GM21717 (cell line): ENCODE measurements around the gene HTATSF1.

Experiments used
- ATAC-seq: cut with Tn5 transposase; IDR thresholded peaks from one replicate; pipeline ENCODE4 v1.9.1; 2021; ENCODE audit warnings: mild to moderate bottlenecking, moderate library complexity; ENCODE audit not compliant: unreplicated experiment

HTATSF1 gene, protein sequence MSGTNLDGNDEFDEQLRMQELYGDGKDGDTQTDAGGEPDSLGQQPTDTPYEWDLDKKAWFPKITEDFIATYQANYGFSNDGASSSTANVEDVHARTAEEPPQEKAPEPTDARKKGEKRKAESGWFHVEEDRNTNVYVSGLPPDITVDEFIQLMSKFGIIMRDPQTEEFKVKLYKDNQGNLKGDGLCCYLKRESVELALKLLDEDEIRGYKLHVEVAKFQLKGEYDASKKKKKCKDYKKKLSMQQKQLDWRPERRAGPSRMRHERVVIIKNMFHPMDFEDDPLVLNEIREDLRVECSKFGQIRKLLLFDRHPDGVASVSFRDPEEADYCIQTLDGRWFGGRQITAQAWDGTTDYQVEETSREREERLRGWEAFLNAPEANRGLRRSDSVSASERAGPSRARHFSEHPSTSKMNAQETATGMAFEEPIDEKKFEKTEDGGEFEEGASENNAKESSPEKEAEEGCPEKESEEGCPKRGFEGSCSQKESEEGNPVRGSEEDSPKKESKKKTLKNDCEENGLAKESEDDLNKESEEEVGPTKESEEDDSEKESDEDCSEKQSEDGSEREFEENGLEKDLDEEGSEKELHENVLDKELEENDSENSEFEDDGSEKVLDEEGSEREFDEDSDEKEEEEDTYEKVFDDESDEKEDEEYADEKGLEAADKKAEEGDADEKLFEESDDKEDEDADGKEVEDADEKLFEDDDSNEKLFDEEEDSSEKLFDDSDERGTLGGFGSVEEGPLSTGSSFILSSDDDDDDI

DNA sequence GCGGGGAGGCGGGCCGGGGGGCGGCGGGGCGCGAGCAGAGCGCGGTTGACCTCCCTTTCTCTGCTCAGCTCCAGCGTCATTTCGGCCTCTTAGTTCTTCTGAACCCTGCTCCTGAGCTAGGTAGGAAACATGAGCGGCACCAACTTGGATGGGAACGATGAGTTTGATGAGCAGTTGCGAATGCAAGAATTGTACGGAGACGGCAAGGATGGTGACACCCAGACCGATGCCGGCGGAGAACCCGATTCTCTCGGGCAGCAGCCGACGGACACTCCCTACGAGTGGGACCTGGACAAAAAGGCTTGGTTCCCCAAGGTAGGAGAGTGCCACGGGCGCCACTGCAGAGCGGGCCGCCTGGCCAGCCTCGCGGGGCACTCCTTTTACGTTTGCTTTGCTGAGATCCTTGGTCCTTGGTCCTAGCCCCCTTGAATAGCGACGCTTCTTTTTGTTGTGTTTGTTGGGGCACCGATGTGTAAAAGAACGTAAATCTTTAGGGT, at the start of gene HTATSF1:
Gene HTATSF1 (plus strand): TSS at position 37 of the 497 bp plus-strand sequence. CDS start 93 bp downstream, at position 130.
- ATAC-seq = peak; percentile 17

DNA sequence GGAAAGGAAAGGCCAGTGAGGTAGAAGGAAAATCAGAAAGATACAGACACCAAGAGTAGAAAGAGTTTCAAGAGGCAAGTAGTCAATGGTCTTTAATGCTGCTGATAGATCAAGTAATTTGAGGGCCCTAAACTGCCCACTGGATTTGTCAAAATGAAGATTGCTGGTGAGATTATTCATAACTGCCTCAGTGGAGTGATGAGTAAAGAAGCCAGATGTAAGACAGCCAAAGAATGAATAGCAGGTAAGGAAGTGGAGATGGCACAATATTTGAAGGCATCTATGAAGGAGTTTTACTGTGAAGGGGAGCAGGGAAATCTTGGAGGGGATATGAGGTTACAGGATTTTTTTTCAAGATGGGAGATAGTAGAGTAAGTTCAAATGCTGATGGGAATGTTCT, 49.4 kb upstream of the HTATSF1 start:
- no peak for ATAC-seq

DNA sequence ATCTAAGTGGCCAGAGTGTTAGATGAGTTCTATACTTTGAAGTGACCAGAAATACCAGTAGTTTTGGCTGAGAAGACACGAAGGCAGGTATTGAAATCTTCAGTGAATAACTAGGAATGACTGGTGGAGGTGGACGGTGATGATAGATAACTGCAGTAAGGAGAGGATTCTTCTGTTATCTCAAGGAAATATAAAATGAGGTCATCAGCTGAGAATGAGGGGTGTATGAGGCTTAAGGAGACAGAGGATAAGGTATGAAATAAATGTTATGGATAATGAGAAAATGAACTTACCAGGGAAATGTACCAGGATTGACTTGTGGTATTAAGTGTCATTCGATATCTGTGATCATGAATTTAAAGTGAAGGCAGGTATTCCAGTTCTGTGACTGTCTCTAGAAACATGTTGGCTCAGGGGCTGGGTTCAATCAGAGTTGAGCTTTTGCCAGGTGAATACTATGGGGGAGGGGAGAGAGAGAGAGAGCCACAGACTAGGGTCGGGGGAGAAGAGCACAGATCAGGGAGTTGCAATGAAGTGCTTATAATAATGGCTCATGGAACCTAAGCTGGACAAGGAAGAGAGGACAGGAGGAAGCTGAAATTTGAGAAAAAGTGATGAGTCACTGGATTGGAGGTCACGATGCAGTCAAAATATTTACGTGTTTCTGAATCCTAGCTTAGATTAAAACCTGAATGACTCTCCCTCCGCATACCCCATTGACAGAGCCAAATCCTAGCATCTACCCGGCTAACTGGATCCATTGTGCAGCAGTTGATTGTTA, 47.2 kb upstream of the HTATSF1 start:
- no peak for ATAC-seq

DNA sequence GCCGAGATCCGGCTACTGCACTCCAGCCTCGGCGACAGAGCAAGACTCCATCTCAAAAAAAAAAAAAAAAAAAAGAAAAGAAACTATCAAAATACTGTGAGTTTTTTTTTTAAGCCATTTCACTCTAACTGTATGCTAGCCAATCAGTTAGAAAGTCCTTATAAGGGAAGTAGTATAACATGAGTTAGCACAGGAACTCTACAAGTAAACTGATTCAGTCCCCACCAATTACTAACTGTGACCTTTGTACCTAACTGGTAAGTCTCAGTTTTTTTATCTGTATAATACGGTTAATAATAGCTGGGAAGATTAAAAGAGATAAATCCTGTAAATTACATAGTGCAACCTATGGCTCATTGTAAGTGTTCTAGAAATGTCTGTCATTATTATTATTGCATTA, 44.8 kb upstream of the HTATSF1 start:
- ATAC-seq = no peak

DNA sequence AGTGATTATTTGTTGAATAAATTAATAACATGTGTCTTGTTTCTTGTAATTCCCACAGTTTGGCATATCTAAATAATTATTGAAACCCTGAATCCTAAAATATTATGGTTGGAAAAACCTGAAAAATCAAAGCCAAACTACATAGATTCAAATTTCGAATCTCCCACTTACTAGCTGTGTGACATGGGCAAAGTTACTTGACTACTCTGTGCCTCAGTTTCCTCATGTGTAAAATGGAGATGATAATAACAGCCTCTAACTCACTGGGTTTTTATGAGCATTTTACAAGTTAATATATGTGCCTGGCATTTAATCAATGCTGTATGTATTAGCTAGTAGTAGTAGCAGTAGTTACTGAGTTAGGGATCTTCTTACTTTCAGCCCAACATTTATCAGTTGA, 44.3 kb upstream of the HTATSF1 start:
- ATAC-seq = no peak

DNA sequence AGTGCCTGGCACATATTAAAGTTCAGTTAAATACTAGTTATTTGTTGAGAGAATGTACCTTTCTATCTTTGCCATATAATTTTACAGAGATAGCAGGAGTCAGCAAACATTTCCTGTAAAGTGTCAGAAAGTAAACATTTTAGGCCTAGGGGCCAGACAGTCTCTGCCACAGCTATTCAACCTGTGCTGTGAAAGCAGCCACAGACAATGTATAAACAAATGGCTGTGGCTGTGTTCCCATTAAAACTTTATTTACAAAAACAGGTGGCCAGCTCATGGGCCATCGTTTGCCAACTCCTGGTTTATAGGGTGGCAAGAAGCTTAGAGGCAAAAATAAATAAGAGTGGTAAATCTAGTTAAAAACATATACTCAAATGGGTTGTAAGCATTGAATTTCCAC, 43.6 kb upstream of the HTATSF1 start:
- no peak for ATAC-seq

DNA sequence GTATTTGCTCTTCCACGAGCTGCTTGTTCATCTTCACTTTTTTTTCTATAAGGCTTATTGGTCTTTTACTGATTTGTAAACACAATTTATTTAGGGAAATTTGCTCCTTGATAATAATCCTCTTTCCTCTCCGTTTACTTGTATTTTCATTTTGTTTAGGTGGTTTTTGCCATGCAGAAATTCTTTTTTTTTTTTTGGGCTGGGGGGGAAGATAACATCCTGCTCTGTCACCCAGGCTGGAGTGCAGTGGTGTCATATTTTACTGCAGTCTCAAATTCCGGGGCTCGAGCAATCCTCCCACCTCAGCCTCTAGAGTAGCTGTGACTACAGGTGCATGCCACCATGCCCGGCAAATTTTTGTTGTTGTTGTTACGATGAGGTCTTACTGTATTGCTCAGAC, 41.3 kb upstream of the HTATSF1 start:
- no peak for ATAC-seq

DNA sequence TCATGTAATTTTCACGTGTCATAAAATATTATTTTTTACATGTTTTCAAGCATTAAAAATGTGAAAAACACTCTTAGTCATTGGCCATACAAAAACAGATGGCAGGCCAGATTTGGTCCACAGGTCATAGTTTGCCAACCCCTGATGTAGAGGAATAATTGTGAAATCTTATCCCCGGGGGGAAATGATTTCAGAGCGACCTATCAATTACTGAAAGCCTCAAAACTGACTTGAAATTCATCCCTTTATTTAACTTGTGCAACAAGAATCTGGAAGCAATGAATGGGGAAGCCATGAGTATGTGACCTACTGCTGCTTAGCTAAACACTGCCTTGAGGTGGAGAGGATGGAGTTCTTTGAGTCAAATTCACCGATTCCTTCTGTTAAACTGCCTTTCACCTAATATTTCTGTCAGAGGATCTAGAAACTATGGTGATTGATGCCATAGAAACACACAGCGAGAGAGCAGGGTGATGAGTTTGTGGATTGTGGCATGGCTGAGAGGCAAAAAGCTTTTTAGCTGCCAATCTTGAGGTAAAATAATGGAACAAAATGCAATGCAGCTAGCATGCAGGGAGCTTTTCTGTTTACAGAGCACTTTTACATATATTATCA, 40.0 kb upstream of the HTATSF1 start:
- ATAC-seq = no peak

DNA sequence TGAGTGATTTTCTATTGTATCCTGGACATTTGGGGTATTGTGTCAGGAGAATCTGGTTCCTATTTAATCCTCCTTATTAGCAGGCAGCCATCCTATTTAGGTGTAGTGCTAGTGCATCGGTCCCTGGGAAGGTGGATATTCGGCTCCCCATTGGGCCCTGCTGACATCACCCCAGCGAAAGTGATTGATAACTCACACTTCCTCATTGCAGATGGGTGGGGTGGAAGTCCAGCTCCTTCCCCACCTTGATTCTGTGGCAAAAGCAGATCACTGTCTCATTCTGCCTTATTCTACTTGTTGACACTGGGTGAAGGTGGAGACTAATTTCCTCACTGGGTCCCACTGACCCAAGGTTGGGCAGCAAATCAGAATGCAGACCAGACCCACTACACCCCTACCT, 32.8 kb upstream of the HTATSF1 start:
- ATAC-seq = no peak

DNA sequence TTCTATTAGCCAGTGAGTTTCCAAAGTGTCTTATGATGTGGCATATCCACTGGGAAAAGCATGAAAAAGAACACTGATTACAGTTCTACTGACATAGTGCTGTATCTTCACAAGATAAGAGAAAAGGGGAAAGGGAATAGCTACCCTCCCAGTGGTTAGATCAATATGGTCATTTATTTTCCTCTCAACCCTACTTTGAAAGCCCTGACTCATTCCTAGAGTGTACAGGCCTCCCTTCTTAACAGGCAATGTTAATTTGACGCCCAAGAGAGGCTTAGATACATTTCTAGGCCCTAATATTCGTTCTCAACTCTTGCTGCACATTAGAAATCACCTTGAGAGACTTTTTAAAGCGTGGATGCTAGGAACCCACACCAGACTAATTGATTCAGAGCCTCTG, 30.1 kb upstream of the HTATSF1 start:
- ATAC-seq = no peak

DNA sequence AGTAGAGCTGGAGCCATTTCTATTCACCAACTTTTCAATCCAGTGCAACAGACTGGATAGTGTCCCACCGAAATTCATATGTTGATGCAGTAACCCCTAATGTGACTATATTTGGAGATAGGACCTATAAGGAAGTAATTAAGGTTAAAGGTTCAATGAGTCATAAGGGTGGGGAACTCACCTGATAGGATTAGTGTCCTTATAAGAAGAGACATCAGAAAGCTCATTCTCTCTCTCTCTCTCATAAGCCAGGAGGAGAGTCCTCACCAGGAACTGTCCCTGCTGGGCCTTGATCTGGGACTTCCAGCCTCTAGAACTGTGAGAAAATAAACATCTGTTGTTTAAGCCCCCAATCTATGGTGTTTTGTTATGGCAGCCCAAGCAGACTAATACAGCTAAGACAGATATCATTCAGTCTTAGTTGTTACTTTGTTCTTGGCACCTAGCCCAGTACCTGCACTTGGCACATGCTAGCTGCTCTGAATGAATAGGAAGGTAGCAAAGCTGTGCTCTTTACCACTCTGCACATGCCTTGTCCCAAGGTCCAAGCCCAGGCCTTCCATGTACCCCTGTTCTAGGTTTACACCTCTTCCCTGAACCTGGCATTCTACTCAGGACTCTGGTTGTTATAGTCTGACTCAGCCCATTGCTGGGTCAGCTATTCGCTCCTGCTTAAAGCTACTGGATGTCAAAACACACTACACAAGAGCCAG, 28.8 kb upstream of the HTATSF1 start:
- no peak for ATAC-seq

DNA sequence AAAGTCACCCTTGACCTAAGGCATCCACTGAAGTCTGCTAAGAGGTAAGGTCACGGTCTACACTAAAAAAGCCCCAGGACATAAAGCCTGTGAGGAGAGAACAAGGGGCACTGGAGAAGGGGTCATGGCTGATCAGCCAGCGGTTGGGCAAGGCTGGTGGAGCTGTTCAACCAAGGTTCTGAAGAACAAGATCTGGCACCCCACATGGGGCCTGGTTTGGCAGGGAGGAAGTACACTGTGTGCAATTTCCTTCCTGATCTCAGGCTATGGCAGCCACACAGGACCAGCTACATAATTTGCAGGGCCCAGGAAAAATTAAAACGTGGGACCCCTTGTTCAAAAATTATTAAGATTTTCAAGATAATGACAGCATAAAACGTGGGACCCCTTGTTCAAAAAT, 23.7 kb upstream of the HTATSF1 start:
- no peak for ATAC-seq

DNA sequence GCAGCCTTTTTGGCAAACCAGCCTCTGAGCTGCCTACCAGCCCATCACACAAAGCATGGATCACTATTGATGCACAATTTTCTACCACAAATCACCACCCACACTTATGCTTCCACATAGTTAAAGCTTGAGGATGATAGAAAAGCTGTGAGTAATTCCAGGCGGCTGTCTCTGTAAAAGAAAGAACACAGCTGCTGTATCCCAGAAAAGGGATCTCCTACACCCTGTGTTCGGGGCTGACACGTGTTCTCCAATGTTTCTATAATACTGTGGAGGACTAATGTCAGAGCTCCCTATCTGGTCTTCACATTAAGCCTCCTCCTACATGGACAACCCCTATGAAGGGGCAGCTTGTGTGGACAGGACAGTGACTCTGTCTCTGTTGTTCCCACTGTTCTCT, 22.2 kb upstream of the HTATSF1 start:
- no peak for ATAC-seq

DNA sequence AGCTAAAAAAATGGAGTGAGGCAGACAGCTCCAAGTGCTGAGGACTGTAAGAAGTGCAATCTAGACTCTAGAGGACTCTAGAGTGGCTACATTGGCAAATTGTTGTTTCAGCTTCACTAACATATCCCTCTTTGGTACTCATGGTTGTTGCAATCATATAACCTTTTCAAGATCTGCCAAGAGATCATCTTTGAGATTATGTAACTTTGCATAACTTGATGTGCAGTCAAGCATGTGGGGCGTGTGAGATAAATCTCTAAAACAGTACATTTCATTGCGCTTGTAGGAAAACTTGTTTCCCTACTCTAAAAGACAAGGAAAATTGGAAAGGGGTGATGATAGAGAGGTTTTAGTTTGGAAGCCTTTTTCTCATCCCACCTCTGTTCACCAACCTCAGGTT, 20.9 kb upstream of the HTATSF1 start:
- no peak for ATAC-seq

DNA sequence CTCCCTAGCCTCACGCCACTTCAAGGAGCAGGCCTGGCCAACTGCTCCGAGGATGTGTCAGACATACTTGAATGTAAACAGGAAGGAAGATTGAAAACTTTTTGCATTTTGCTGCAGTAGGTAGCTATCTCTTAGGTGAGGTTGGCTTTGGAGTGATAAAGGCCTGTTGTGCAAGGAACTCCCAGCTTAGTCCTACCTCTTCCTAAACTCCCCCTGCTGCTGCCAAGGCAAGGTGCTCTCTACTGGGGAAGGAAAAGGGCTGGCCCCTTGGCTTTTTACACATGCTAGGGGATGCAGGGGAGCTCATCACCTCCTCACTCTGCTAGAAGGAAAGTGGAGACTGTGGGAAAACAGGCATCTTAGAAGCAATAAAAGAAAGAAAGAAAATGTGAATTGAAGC, 20.4 kb upstream of the HTATSF1 start:
- no peak for ATAC-seq

DNA sequence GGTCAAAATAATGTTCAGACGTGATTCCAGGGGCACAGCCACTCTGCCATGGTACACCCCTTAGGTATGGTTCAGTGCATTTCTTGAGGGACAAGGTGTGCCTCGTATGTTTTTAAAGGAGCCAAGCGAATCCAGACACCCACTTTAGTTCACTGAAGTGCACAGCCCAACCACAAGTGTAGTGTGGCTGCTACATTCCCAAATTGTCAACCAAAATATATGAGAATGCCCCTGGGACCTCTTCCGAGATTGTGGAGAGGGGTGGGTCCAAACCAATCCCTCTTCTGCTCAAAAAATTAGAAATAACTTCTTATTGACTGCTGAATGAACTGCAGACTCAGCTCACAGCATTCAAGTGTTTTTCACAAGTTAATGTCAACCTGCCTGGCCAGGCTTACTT, 17.0 kb upstream of the HTATSF1 start:
- ATAC-seq = no peak

DNA sequence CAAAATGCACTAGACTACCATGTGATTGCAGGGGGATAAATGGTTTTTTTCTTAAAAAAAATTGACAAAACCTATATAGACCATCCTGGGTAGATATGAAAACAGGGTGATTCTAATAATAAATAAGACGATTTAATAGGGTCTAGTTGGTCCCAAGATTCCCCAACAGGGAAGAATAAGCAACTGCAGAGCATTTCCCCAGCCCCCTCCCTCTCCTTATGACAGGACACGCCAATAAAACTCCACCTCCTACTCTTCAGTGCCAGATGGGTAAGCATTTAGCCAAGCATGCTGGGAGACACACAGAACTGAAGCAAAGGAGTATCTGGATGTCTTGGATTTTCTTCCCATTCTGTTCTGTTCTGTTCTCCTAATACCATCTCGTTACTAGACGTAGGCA, 9.7 kb upstream of the HTATSF1 start, which contains the start of gene BRS3:
Gene BRS3 (plus strand): TSS at position 301 of the 400 bp plus-strand sequence. CDS start 168 bp downstream, outside the sequence.
- ATAC-seq = no peak

DNA sequence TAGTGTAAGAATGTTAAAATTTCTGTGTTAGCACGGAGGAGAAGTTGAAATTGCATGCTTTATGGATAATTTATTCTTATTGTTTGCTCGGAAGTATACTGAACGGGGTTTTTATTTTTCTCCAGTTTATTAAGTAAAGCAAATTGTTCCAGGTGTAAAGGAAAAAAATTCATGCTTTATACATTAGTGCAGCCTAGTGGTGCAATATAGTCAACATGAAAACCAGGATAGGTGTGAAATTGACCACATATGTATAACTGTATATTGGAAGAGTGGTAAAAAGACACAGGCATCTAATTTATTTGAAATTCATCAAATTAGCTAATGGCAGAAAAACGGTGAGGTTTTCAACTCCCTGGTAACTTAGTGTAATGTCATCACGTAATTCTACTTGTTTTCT, 8.7 kb upstream of the HTATSF1 start:
- ATAC-seq = no peak

DNA sequence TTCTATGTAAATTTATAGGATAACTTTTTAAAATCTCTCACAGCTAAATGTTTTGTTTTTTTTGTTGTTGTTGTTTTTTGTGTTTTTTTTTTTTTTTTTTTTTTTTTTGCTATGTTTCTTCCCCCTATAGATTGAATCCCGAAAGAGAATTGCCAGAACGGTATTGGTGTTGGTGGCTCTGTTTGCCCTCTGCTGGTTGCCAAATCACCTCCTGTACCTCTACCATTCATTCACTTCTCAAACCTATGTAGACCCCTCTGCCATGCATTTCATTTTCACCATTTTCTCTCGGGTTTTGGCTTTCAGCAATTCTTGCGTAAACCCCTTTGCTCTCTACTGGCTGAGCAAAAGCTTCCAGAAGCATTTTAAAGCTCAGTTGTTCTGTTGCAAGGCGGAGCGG, 5.6 kb upstream of the HTATSF1 start:
- no peak for ATAC-seq

DNA sequence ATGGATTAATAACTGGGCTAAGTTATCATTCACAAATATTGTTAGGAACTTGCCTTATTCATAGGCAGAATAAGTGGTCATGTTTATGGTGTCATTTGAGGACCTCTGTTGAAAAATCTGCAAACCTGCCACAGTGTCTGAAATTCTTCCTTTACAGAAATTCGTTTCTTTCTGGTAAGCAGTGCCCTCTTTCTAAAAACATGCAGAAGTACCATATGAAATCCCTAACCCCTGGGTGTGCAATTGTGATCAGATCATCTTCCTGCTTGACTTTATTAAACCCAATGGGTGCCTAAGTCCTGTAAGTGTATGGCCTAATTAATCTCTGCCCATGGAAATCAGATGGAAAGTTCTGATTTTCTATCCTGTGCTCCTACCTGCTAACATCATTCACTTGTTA, 4.4 kb upstream of the HTATSF1 start:
- ATAC-seq = no peak
